ENCODE results near the gene GMIP. TPM values are rescaled to one million over a fixed set of nuclear protein-coding genes. Genes with fewer than 3 reads are reported as not detected.
"Not testable (repeated sequence)": the region's sequence is repeated elsewhere in the genome, so short reads cannot be mapped to it uniquely, and the experiment has no call there.

Gene GMIP
- total RNA-seq, 2 experiments from 2014 or later: 30.1 to 48.7 TPM

DNA sequence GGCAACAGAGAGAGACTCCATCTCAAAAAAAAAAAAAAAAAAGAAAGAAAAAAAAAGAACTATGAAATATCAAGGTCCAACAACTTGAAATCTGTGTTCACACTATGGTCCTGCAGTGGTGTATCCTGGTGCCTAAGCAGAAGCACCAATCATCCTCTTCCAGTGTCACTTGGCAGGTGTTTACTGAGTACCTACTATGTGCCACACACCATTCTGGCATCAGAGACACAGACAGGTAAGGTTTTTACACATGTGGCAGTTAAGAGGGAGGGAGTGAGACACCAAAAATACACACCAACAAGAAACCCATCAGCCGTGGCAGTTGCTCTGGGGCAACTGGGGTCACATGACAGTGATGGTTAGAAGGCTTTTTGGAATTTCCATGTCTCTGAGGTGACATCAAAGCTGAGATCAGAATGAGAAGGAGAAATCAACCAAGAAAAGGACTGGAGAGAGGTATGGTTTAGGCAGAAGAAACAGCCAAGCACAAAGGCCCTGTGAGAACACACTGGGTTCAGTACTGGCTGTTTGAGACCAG lies 42.6 kb downstream of the GMIP start:
- Histone ChIP-seq H3K36me3 (ENCODE audit: insufficient read depth, low read length) (no peaks in the 10 kb centered on the region), H3K79me2 (ENCODE audit: insufficient read depth, low read depth, low read length) (no peaks in the 10 kb centered on the region), H3K4me1 (ENCODE audit: insufficient read depth, low read length, poor library complexity, severe bottlenecking) (peaks cover 27% of the 10 kb centered on the region), H3K9me3 (ENCODE audit: low read length) (no peaks in the 10 kb centered on the region), H3K27ac (ENCODE audit: low read depth, low read length, poor library complexity, severe bottlenecking) (no peak overlapping the region), H3K4me2 (ENCODE audit: low read length) (no peak overlapping the region), H3K4me3 (ENCODE audit: low read depth, low read length, poor library complexity, severe bottlenecking) (no peak overlapping the region), H3K9me2 (ENCODE audit: insufficient read depth, low read length) (no peaks in the 10 kb centered on the region), H2AFZ (ENCODE audit: low read length) (no peak overlapping the region), H4K20me1 (ENCODE audit: insufficient read depth, low read length) (no peaks in the 10 kb centered on the region)
- no peak for DNase-seq (ENCODE audit: low spot score)
- BruUV-seq (replicated peaks): no TSS peak
- POLR2A ChIA-PET: interaction anchor here (0.6 kb wide), 1 partner anchor 9 kb away, joined by 4 read pairs; no protein-coding TSS in a partner anchor
- no peak for TF ChIP-seq EZH2phosphoT487 (IDR thresholded peaks at IDR 0.05; ENCODE audit: borderline replicate concordance, low read depth, low read length)
- TF ChIP-seq, protein P1, sequence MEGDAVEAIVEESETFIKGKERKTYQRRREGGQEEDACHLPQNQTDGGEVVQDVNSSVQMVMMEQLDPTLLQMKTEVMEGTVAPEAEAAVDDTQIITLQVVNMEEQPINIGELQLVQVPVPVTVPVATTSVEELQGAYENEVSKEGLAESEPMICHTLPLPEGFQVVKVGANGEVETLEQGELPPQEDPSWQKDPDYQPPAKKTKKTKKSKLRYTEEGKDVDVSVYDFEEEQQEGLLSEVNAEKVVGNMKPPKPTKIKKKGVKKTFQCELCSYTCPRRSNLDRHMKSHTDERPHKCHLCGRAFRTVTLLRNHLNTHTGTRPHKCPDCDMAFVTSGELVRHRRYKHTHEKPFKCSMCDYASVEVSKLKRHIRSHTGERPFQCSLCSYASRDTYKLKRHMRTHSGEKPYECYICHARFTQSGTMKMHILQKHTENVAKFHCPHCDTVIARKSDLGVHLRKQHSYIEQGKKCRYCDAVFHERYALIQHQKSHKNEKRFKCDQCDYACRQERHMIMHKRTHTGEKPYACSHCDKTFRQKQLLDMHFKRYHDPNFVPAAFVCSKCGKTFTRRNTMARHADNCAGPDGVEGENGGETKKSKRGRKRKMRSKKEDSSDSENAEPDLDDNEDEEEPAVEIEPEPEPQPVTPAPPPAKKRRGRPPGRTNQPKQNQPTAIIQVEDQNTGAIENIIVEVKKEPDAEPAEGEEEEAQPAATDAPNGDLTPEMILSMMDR (conservative IDR thresholded peaks at IDR 0.05; ENCODE audit: low read length): no peak
- CTCF ChIA-PET (ENCODE audit: unreplicated experiment): no interaction called here
- intact Hi-C loops (cut with micrococcal nuclease; ENCODE audit: unreplicated experiment): no loop called here

DNA sequence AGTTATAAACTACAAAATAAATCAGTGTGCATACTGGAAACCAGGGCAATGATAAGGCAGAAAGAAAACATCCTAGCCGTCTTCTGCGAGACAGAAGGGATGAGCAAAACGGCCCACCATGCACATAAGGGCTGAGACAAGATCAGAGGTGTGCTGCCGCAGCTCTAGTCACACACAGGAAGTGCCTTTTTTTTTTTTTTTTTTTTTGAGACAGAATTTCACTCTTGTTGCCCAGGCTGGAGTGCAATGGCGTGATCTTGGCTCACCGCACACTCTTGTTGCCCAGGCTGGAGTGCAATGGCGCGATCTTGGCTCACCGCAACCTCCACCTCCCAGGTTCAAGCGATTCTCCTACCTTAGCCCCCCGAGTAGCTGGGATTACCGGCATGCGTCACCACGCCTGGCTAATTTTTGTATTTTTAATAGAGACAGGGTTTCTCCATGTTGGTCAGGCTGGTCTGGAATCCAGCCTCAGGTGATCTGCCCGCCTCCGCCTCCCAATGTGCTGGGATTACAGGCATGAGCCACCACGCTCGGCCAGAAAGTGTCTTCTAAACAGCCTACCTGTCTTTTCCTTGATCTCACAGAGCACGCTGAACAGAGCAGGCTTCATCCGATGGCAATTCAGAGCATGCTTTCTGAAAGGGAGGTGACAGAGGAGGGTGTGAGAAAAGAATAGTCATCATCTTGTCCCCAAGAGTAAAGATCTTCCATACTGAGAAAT lies 44.6 kb downstream of the GMIP start:
- H3K36me3 ChIP-seq (ENCODE audit: insufficient read depth, low read length); H3K9me3 ChIP-seq (ENCODE audit: low read length); H3K79me2 ChIP-seq (ENCODE audit: insufficient read depth, low read depth, low read length); H3K27ac ChIP-seq (ENCODE audit: low read depth, low read length, poor library complexity, severe bottlenecking); intact Hi-C loops (cut with micrococcal nuclease; ENCODE audit: unreplicated experiment); H3K4me3 ChIP-seq (ENCODE audit: low read depth, low read length, poor library complexity, severe bottlenecking); H3K9me2 ChIP-seq (ENCODE audit: insufficient read depth, low read length); H4K20me1 ChIP-seq (ENCODE audit: insufficient read depth, low read length); BruUV-seq (replicated peaks); CTCF ChIA-PET (ENCODE audit: unreplicated experiment): not testable (repeated sequence)
- Histone ChIP-seq H3K4me2 (ENCODE audit: low read length) (peak overlapping the region; percentile 26; the same call in 1 of the 2 replicates), H3K4me1 (ENCODE audit: insufficient read depth, low read length, poor library complexity, severe bottlenecking) (peaks cover 28% of the 10 kb centered on the region), H2AFZ (ENCODE audit: low read length) (peak overlapping the region; percentile 42; the same call in 1 of the 2 replicates)
- DNase-seq (ENCODE audit: low spot score): peak; percentile 31
- POLR2A ChIA-PET: interaction anchor here (0.8 kb wide), 1 partner anchor 22 kb away, joined by 3 read pairs; no protein-coding TSS in a partner anchor

DNA sequence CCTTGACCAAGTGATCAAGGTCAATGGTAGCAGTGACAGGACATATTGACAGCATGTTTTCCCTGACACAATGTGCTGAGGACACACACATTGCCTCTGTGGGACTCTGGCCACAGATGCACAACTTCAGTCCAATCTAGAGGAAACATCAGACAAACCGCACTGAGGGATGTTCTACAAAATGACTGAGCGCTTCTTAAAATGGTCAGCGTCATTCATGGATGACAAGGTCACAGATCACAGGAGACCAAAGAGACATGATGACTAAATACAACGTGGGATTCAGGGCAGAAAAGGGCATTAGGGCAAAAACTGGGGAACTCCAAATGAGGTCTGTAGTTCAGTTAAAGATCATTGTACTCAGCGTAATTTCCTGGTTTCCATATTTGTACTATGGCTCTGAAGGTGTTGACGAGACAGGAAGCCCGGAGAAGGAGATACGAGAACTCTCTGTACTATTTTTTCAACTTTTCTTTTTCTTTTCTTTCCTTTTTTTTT lies 45.6 kb downstream of the GMIP start:
- BruUV-seq (replicated peaks): no TSS peak
- peaks cover 28% of the 10 kb centered on the region for H3K4me1 ChIP-seq (ENCODE audit: insufficient read depth, low read length, poor library complexity, severe bottlenecking)
- no peak overlapping the region for H3K27ac ChIP-seq (ENCODE audit: low read depth, low read length, poor library complexity, severe bottlenecking)
- no peaks in the 10 kb centered on the region for H3K9me3 ChIP-seq (ENCODE audit: low read length)
- peak overlapping the region; percentile 1; the same call in 1 of the 2 replicates for H2AFZ ChIP-seq (ENCODE audit: low read length)
- H3K4me3 ChIP-seq (ENCODE audit: low read depth, low read length, poor library complexity, severe bottlenecking): no peak overlapping the region
- TF ChIP-seq, protein P1 (conservative IDR thresholded peaks at IDR 0.05; ENCODE audit: low read length): no peak
- TF ChIP-seq EZH2phosphoT487 (IDR thresholded peaks at IDR 0.05; ENCODE audit: borderline replicate concordance, low read depth, low read length): no peak
- H3K9me2 ChIP-seq (ENCODE audit: insufficient read depth, low read length): no peaks in the 10 kb centered on the region
- no peaks in the 10 kb centered on the region for H3K36me3 ChIP-seq (ENCODE audit: insufficient read depth, low read length)
- H3K79me2 ChIP-seq (ENCODE audit: insufficient read depth, low read depth, low read length): no peaks in the 10 kb centered on the region
- peak overlapping the region; percentile 43 for H3K4me2 ChIP-seq (ENCODE audit: low read length)
- ChIA-PET CTCF (ENCODE audit: unreplicated experiment) (no interaction called here), POLR2A (no interaction called here)
- no peaks in the 10 kb centered on the region for H4K20me1 ChIP-seq (ENCODE audit: insufficient read depth, low read length)
- intact Hi-C loops (cut with micrococcal nuclease; ENCODE audit: unreplicated experiment): no loop called here
- no peak for DNase-seq (ENCODE audit: low spot score)

Data from OCI-LY7 (cell line).